Transverse colon (tissue), 4 donors: ENCODE data around the gene EXOSC5.

ENCODE experiments used
- EP300 ChIP-seq: sonication (generic); formaldehyde crosslinking; IDR thresholded peaks from one replicate; pipeline ENCODE4 v1.6.1; 2017; ENCODE audit warnings: antibody characterized with exemption, low read depth
- POLR2A ChIP-seq: fragments of 450-650 bp; IDR thresholded peaks from one replicate; pipeline ENCODE4 v1.6.1; 2016; ENCODE audit warnings: antibody characterized with exemption, mild to moderate bottlenecking, moderate library complexity
- POLR2AphosphoS5 ChIP-seq, 3 donors: sonication (generic); formaldehyde crosslinking; IDR thresholded peaks; one replicate each; pipeline ENCODE4 v1.6.1; 2016; ENCODE audit warnings: antibody characterized with exemption in 3 of 3
- TF ChIP-seq, protein P1 (sequence below), 5 experiments: fragments of 200-600 bp in 3 of 5; fragments of 450-650 bp in 2 of 5; sonication (generic) in 3 of 5; IDR thresholded peaks; 1 replicate in 2 of 5; 2 replicates in 3 of 5; pipeline ENCODE4 v1.5.1; 2016 to 2017; ENCODE audit warnings: antibody characterized with exemption in 5 of 5, inconsistent platforms in 3 of 5, mild to moderate bottlenecking in 2 of 5, moderate library complexity in 1 of 5

DNA sequence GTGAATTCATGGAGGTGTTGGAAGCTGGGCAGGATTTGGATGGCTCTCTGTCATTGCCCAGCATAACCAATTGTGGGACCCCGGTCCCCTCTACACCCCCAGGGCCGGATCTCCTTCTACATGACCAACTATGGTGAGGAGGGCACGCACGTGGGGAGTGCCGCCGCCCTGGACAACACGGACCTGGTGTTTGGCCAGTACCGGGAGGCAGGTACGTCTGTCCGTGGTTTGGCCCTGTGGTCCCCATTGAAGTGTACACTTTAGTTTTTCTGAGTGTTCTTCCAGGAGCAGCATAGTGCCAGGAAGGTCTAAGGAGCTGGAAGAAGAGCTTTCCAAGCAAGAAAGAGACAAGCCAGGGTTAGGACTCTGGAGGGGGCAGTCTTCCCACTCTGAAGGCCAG lies 16.8 kb upstream of the EXOSC5 start:
- TF ChIP-seq, protein P1, sequence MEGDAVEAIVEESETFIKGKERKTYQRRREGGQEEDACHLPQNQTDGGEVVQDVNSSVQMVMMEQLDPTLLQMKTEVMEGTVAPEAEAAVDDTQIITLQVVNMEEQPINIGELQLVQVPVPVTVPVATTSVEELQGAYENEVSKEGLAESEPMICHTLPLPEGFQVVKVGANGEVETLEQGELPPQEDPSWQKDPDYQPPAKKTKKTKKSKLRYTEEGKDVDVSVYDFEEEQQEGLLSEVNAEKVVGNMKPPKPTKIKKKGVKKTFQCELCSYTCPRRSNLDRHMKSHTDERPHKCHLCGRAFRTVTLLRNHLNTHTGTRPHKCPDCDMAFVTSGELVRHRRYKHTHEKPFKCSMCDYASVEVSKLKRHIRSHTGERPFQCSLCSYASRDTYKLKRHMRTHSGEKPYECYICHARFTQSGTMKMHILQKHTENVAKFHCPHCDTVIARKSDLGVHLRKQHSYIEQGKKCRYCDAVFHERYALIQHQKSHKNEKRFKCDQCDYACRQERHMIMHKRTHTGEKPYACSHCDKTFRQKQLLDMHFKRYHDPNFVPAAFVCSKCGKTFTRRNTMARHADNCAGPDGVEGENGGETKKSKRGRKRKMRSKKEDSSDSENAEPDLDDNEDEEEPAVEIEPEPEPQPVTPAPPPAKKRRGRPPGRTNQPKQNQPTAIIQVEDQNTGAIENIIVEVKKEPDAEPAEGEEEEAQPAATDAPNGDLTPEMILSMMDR (IDR thresholded peaks at IDR 0.05) = no peak
- TF ChIP-seq EP300 = no peak
- no peak for TF ChIP-seq POLR2A
- no peak for TF ChIP-seq POLR2AphosphoS5 (IDR thresholded peaks at IDR 0.05)
